Fibroblast of skin of abdomen (primary cell): ENCODE results near the gene SMC6. TPM values are rescaled to one million over a fixed set of nuclear protein-coding genes. Genes with fewer than 3 reads are reported as not detected.

Source experiments
- DNase-seq: peaks from one replicate; pipeline ENCODE4 v3.0.0-alpha.2; 2013
- polyA plus RNA-seq, 2 experiments: library from polyadenylated mRNA; unstranded; fragments of 120-200 nt; gene quantifications; one replicate each; pipeline ENCODE4 v1.2.1, GENCODE V29; 2013; ENCODE audit not compliant: insufficient read length in 2 of 2

SMC6 gene
- polyA plus RNA-seq (2013, experiment 1 of 2; ENCODE audit: insufficient read length) = 28.4 TPM
- polyA plus RNA-seq (2013, experiment 2 of 2; ENCODE audit: insufficient read length) = 27.0 TPM

- DNase-seq = peak; percentile 92
Measured at GRCh38 chr2:17753803-17754663, at the start of gene SMC6, which contains the start of gene GEN1. Gene SMC6, minus strand, starts transcription at chr2:17753810. Its CDS starts 7,864 bp downstream, at chr2:17745946. Gene GEN1, plus strand, starts transcription at chr2:17754138. Its CDS starts 5,806 bp downstream, at chr2:17759944.

GRCh38 chr2:17800693-17801458, 47.3 kb upstream of the SMC6 start:
- no peak for DNase-seq

GRCh38 chr2:17800219-17800618, 46.6 kb upstream of the SMC6 start:
- DNase-seq = no peak

GRCh38 chr2:17799301-17800120, 45.9 kb upstream of the SMC6 start:
- no peak for DNase-seq

- DNase-seq = no peak
Measured at GRCh38 chr2:17798338-17798737, 44.7 kb upstream of the SMC6 start.

GRCh38 chr2:17795309-17795708, 41.7 kb upstream of the SMC6 start:
- no peak for DNase-seq

- peak; percentile 63 for DNase-seq
Measured at GRCh38 chr2:17793803-17794354, 40.3 kb upstream of the SMC6 start.

- DNase-seq = no peak
Measured at GRCh38 chr2:17793296-17793695, 39.7 kb upstream of the SMC6 start.

- DNase-seq = peak; percentile 55
Measured at GRCh38 chr2:17792515-17792914, 38.9 kb upstream of the SMC6 start.

- DNase-seq = no peak
Measured at GRCh38 chr2:17791817-17792130, 38.2 kb upstream of the SMC6 start.

GRCh38 chr2:17791121-17791816, 37.7 kb upstream of the SMC6 start:
- peak; percentile 93 for DNase-seq

- peak; percentile 22 for DNase-seq
Measured at GRCh38 chr2:17790536-17790935, 36.9 kb upstream of the SMC6 start.

- DNase-seq = no peak
Measured at GRCh38 chr2:17788773-17789172, 35.2 kb upstream of the SMC6 start.

GRCh38 chr2:17786727-17787126, 33.1 kb upstream of the SMC6 start:
- no peak for DNase-seq

GRCh38 chr2:17781482-17781881, 27.9 kb upstream of the SMC6 start:
- DNase-seq = no peak

- no peak for DNase-seq
Measured at GRCh38 chr2:17780546-17780945, 26.9 kb upstream of the SMC6 start.

- DNase-seq = no peak
Measured at GRCh38 chr2:17772532-17772931, 18.9 kb upstream of the SMC6 start.

- DNase-seq = no peak
Measured at GRCh38 chr2:17771956-17772355, 18.3 kb upstream of the SMC6 start.

- no peak for DNase-seq
Measured at GRCh38 chr2:17768894-17769293, 15.3 kb upstream of the SMC6 start.

- DNase-seq = no peak
Measured at GRCh38 chr2:17765398-17765797, 11.8 kb upstream of the SMC6 start.

GRCh38 chr2:17763641-17764333, 10.2 kb upstream of the SMC6 start:
- no peak for DNase-seq
